NCI-H2107 treated with DMSO at 0.1 percent for 48 hours (cell line): ENCODE data around the gene ZSCAN21.
A peak's percentile ranks its signal among the peaks of the same experiment; 100 is the strongest.

Experiments used
- DNase-seq: peaks from one replicate; lab custom pipeline; 2025; ENCODE audit not compliant: unreplicated experiment; lab: John Stamatoyannopoulos, UW

Gene ZSCAN21

DNA sequence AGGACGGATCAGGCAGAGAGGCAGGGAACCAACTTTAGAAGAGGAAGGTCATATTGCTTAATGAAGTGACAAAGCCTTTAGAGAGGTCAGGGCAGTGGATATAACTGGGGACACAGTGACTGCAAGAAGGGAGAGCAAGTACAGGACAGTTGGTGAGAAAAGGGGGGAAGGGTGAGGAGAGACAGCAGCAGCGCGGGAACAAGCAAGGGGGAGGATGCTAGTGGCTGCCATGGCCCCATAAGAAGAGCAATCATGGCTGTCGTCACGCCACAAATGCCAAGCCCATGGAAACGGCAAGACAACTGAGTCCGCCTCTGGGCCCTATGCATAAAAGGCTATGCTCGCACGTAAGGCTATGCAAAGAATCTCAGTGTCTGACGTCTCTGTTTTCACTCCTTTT is 22.9 kb downstream of the ZSCAN21 start:
- no peak for DNase-seq

DNA sequence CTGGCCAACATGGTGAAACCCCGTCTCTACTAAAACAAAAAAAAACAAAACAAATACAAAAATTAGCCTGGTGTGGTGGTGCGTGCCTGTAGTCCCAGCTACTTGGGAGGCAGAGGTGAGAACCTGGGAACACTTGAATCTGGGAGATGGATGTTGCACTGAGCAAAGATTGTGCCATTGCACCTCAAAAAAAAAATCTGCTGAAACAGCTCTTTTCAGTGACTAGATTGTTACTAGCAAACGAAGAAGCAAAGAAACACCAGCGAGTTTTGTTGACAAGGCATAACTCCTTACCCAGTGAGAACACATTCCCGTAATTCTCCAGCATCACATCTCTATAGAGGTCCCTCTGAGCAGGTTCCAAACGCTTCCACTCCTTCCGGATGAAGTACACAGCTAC is 25.3 kb downstream of the ZSCAN21 start:
- no peak for DNase-seq

DNA sequence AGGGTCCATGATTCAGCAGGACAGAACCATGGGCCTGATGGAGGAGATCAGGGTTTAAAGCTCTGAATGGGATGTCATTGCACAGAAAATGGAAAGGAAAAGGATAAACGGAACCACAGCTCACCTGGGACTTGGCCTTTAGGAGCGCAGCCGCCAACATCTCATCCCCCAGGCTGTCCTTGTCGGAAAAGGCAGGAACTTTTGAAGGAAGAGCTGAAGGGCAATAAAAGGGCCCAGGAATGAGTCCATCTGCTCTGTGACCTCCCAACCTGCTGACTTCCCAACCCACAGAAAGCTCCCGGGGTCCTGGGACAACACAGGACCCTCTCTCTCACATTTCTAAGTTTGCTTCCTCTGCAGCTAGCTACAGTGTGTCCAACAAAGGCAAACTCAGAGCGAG is 25.8 kb downstream of the ZSCAN21 start:
- DNase-seq = no peak

DNA sequence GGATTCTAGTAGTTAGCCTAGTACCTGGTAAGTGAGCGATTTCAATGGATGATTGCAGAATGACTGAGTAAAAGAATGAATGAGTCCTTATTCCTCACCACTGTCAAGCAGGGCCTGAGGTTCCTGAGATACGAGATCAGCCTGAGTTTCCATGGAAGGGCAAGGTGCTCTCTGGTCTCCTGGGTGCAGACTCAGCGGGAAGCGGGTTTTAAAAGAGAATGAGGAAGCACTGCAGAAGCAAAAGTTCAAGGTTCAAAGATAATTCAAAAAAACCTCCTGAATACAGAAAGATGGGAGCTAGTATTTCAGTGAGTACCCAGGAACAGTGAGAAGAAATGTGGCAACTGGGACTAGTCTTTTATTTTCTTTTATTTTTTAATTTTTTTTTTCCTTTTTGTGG is 27.6 kb downstream of the ZSCAN21 start:
- DNase-seq = no peak

DNA sequence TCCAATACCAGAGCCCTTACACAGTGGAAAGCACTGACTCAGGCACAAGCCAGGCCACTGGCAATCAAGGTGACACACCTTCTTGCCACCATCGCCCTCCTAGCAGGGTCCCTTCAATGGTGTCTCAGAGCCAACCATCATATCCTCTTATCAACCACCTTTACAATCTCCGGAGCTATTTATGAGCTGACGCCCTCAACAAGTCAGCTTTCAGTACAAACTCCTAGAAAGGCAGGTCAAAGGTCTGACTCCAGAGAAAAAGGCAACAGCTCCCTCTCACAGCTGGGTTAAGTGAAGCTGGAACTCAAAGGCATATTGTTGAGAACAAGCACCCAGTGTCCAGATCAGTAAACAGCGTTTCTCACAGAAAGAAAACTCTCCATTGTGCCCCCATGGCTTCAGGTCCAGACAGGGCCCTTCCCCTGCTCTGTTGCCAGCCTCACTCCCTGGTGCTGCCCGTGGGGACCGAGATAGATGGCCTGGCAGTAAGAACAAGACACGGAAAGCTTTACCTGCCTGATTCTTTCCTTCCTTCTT is 29.5 kb downstream of the ZSCAN21 start:
- DNase-seq = no peak

DNA sequence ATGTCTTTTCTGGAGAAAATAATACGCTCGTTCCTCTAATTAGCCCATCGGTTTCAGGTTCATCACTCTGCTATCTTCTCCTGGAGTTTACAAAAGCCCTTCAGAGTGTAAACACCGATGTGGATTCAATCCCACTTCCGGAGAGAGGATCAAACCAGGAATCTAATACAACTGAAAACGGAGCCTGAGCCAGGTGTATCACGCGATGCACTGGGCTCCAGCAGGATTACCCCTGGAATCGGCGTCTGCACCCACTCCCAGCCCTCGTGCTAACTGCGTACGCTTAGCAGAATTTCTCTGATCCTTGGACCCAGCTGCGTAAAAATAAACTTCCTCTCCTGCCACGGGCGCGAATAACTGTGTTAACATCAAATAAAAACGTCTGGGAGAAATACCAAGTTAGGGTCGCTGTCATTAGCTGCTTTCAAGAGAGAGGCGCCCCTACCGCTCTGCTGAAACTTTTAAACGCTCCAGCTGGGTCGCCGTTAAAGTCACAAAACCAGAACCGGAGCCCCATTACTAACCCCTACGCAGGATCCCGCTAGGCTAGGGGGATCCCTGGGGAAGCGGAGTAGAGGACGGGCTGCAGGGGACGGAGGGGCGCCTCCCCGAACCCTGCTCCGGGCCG is 31.4 kb downstream of the ZSCAN21 start:
- no peak for DNase-seq

DNA sequence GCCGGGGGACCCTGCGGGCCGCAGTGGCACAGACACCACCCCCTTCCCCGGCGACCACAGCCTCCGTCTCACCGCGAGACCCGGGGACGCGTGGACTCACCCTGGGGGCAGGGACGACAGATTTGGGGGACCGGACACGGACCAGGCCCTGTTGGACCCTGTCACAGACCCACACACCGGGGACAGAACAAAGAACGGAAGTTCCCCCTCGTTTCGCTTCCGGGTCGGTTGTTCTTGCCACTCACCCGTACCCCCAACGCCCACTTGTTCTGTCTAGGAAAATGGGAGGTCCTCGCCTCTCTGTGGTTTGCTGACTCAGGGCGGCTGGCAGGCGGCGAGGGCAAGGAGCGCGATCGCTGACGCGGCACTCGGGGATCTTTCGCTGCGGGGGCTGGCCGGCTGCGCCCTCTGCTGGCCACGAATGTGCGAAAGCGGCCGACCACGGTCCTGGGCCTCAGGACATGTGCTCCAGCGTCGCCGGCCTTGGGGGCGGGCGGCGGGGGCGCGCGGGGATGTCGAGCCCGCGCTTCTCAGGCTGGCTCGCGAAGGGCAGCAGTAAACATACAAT is 32.0 kb downstream of the ZSCAN21 start, which contains the start of gene ZNF3:
Gene ZNF3 (minus strand): TSS at position 189 of the 568 bp plus-strand sequence. CDS start 4,366 bp downstream, outside the sequence.
- peak; percentile 97 for DNase-seq

DNA sequence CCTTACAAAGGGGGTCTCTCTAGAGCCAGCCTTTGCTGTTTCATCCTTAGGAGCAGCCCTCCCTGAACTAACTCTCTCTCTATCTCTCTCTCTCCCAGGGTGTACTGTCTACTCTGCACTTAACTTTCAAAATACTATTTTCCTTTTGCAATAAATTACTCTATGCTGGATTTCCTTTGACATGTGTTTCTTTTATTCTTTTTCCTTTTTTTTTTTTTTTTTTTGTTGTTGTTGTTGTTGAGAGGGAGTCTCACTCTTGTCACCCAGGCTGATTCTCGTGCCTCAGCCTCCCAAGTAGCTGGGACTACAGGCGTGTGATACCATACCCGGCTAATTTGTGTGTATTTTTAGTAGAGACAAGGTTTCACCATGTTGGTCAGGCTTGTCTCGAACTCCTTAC is 33.4 kb downstream of the ZSCAN21 start:
- DNase-seq = no peak

DNA sequence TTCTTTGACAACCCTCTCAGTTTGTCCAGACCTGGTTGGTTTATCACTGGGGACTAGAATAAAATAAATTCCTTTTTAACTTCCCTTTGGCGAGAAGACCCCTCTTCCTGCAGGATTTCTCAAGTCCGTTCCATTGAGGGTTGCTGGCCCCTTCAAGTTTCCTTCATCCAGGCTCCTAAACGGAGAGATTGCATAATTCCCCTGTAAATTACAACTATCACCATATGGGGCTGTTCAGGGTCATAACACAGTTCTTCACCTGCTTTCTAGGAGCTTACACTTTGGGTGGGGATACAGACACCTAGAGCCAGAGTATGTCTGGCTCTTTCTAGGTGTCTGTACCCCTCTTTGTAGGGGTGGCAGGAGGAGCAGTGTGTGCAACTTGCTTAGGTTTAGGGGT is 35.9 kb downstream of the ZSCAN21 start:
- DNase-seq = no peak

DNA sequence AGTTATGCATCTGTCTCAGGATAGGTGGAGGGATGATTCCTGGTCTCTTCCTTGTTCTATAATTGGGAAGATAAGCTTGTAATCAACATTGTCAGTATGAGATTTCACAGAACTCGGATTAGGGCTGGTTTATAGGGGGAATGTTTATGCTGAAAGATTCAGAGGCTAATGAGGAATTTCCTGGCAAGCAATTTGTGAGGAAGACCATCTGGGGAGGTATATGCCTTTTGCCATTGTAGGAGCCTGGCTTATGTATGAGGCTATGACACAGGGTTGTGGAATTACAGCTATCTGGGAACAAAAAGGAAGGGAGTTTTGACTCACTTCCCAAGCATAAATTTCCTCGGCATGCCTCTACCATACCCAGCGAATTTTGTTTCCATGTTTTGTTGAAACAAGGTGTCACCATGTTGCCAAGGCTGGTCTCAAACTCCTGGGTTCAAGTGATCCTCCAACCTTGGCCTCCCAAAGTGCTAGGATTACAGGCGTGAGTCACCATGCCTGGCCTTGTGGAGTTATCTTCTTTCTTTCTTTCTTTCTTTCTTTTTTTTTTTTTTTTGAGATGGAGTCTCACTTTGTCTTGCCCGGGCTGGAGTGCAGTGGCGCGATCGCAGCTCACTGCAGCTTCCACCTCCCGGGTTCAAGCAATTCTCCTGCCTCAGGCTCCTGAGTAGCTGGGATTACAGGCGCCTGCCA is 37.6 kb downstream of the ZSCAN21 start:
- no peak for DNase-seq

DNA sequence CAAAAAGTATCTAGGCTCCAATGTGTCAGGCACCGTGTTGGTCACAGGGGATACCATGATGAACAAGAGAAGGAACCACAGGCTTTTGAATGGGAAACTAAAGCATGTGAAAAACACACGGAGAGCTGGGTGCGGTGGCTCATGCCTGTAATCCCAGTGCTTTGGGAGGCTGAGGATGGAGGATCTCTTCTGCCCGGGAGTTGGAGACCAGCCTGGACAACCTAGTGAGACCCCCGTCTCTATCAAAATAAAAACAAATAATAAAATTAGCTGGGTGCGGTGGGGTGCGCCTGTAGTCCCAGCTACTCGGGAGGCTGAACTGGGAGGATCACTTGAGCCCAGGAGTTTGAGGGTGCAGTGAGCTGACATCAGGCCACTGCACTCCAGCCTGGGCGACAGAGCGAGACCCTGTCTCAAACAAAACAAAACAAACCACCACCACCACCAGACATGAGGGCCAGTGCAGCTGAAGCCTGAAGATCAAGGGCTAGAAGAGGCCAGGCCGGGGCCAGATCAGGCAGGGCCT is 38.6 kb downstream of the ZSCAN21 start:
- DNase-seq = no peak

DNA sequence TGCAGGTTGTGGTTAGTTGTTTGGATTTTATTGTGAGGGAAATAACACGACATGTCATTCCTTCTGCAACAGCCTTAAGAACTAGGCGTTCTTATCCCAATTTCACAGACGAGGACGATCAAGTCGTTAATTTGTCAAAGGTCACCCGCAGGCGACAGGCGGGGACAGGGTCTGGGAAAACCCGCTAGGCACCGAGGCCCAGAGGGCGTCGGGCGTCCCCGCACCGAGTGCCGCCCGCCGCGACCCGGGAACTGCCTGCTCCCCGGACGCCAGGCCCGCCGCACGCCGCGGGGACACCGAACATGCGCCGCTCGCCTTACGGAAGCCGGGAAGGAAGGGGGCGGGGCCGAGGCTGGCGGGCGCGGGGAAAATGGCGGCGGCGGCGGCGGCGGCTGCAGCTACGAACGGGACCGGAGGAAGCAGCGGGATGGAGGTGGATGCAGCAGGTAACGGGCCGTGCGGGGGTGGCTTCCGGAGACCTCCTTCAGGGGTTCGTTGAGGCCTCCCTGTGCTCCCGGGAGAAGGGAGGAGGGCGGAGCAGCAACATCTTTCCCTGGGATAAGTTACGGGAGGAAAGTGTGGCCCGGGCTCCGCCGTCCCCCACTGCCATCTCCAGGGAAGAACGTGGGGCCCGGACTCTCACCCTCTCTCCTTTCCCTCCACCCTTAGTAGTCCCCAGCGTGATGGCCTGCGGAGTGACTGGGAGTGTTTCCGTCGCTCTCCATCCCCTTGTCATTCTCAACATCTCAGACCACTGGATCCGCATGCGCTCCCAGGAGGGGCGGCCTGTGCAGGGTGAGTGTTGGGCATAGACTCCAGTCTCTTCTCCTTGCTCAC is 39.3 kb downstream of the ZSCAN21 start, which contains the start of gene COPS6:
Gene COPS6 (plus strand): TSS at position 349 of the 837 bp plus-strand sequence. CDS start 22 bp downstream, at position 371.
- DNase-seq = no peak

DNA sequence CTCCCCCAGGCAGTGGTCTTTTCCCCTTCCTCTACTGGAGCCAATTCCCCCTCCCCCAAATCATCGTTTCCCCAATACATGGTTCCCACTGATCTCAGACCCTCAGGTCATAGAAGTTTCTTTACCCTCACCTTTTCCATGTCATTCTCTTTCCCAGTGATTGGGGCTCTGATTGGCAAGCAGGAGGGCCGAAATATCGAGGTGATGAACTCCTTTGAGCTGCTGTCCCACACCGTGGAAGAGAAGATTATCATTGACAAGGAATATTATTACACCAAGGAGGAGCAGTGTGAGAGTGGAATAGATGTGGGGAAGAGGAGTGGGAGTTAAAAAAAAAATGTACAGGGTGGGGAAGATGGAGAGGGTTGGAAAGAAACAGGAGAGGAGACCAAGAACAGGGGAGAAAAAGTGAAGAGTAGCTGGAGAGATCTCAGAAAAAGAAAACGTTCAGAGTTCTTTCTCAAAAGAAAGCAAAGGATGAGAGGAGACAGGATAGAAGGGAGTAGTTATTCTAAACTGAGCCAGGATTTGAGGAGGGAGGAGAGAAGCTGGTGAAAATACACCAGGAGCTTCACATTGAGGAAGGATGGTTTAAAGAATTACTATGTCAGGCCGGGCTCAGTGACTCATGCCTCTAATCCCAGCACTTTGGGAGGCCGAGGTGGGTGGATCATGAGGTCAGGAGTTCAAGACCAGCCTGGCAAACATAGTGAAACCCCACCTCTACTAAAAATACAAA is 40.1 kb downstream of the ZSCAN21 start:
- no peak for DNase-seq

DNA sequence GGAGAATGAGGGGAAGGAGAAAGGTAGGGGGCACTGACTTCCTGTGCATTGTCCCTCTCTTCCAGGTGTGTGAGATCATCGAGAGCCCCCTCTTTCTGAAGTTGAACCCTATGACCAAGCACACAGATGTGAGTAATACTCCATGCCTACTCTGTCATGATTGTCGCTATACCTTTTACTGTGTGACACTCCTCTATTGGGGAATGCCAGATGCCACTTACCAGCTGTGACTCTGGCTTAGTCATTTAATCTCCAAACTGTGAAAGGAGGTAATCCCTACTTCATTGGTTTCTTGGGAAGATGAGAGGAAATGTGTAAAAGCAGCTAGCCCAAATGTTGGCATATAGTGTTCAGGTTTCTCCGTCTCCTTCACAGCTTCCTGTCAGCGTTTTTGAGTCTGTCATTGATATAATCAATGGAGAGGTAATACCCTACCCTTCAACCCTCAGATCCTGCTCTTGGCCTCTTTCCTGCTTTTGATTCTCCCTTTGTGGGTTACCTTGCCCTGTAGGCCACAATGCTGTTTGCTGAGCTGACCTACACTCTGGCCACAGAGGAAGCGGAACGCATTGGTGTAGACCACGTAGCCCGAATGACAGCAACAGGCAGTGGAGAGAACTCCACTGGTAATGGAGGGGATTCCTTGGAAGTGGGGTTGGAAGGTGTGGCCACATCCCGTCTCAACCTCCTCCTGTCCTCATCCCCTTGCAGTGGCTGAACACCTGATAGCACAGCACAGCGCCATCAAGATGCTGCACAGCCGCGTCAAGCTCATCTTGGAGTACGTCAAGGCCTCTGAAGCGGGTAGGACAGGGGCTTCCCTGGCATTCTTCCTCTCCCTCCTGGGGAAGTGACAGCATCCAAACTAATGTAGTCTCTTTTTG is 41.2 kb downstream of the ZSCAN21 start:
- DNase-seq = no peak

DNA sequence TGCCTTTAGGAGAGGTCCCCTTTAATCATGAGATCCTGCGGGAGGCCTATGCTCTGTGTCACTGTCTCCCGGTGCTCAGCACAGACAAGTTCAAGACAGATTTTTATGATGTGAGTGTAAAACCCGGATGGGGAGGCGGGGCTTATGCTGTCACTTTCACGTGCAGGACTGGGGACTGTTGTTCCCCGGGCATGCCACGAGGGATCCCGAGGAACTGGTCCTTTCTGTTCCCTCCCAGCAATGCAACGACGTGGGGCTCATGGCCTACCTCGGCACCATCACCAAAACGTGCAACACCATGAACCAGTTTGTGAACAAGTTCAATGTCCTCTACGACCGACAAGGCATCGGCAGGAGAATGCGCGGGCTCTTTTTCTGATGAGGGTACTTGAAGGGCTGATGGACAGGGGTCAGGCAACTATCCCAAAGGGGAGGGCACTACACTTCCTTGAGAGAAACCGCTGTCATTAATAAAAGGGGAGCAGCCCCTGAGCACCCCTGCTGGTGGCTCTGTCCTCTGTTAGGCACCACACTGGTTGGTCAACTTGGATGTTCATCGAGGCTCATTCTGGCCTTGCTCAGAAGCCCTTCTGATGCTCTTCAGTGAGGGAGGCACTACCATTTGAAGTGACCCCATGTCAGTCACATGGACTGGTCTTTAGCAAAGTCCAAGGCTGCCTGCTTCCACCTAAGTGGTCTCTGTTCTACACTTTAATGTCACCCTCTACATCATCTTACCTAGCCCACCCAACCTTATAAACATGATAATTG is 42.0 kb downstream of the ZSCAN21 start:
- no peak for DNase-seq

DNA sequence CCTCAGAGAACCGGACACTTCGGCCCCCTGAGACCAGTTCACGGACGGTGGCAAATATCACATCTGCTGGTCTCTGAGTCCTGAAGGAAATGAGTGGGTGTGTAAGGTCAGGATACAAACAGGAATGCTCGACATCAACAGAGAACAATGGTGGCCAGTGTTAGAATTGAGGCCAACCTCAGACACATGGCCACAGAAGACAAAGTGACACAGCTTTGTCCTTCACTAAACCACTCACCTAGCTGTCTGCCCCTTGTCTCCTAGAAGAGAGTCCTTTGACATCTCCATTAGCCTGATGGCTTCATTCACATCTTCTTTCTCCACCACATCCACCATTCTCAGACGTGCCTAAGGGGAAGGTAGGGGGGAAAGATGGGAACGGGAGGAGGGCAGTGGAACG is 43.5 kb downstream of the ZSCAN21 start:
- no peak for DNase-seq

DNA sequence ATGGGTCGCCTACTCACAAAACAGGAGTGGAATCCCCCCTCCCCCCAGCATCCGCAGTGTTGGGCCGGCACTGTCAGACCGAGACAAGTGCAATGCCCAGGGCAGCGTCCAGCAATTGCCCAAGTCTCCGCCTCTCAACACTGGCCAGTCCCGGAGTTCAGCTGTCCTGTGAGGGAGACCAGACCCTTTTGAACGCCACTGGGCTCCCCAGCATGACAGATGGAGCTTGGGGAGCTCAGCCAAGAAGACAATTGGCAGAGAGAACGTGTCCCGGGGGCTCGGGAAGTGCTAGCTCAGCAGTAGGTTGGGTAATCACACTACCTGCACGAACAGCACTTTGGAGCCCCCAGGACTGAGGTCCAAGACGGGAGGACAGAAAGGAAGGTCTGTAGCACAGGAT is 43.9 kb downstream of the ZSCAN21 start:
- no peak for DNase-seq

DNA sequence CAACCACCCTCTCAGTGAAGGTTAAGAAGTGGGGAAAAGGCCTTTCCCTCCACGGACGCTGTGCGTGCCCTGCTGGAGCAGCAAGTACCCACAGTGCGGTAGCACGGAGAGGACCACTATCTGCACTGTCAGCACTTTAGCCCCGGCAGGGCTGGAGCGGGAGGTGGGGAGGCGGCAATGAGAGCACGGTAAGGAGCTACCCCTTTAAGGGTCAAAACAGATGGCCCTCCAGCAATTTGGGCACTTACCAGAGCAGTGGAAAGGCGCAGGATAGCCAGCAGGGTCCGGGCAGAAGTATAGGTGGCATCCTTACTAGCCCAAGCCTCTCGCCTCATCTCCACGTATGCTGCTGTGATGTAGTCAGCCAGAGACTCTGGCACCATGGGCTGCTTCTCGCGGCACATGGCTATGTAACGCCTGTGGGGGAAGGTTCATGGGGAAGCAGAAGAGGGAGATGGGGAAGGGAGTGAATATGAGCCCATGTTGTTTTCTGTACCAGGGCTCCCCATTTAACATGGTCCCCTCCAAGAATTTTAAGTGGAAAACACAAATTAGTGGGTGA is 44.4 kb downstream of the ZSCAN21 start:
- no peak for DNase-seq
